Trophoblast cell (in vitro differentiated cells and primary cell): Measurements from ENCODE around the gene PALM2AKAP2.

Source experiments
- DNase-seq, 2 donors: peaks; one replicate each; pipeline ENCODE4 v3.0.0-alpha.2; 2016
- H2AFZ ChIP-seq: 2 replicates; pipeline ENCODE4 v1.6.1; 2013; ENCODE audit warnings: low read length, moderate library complexity, mild to moderate bottlenecking; ENCODE audit not compliant: insufficient read depth, poor library complexity
- H2AK5ac ChIP-seq: 2 replicates; pipeline ENCODE4 v1.6.1; 2013; ENCODE audit warnings: mild to moderate bottlenecking, low read length
- H2BK120ac ChIP-seq: 2 replicates; pipeline ENCODE4 v1.6.1; 2013; ENCODE audit warnings: low read length, mild to moderate bottlenecking, moderate library complexity; ENCODE audit not compliant: insufficient read depth, poor library complexity
- H2BK12ac ChIP-seq: 2 replicates; pipeline ENCODE4 v1.6.1; 2013; ENCODE audit warnings: mild to moderate bottlenecking, low read length, moderate library complexity
- H2BK5ac ChIP-seq: 2 replicates; pipeline ENCODE4 v1.6.1; 2013; ENCODE audit warnings: low read length, low read depth, moderate library complexity, mild to moderate bottlenecking; ENCODE audit not compliant: poor library complexity
- H3K14ac ChIP-seq: 2 replicates; pipeline ENCODE4 v1.6.1; 2013; ENCODE audit warnings: mild to moderate bottlenecking, low read length
- H3K18ac ChIP-seq: 2 replicates; pipeline ENCODE4 v1.6.1; 2013; ENCODE audit warnings: mild to moderate bottlenecking, low read length
- H3K23ac ChIP-seq: 2 replicates; pipeline ENCODE4 v1.6.1; 2013; ENCODE audit warnings: low read length
- H3K27ac ChIP-seq: 2 replicates; pipeline ENCODE4 v1.5.1; 2013; ENCODE audit warnings: low read depth, mild to moderate bottlenecking, inconsistent platforms, low read length, moderate library complexity
- H3K27me3 ChIP-seq: 2 replicates; pipeline ENCODE4 v1.6.1; 2013; ENCODE audit warnings: inconsistent platforms, mild to moderate bottlenecking, low read length, moderate library complexity; ENCODE audit not compliant: insufficient read depth
- H3K36me3 ChIP-seq, 2 experiments: 1 replicate in 1 of 2; 2 replicates in 1 of 2; pipeline ENCODE4 v1.6.1; 2013; ENCODE audit warnings: low read length in 2 of 2, mild to moderate bottlenecking in 2 of 2, moderate library complexity in 1 of 2; ENCODE audit not compliant: insufficient read depth in 2 of 2, control insufficient read depth in 1 of 2
- H3K4ac ChIP-seq: 2 replicates; pipeline ENCODE4 v1.6.1; 2013; ENCODE audit warnings: low read depth, mild to moderate bottlenecking, low read length, moderate library complexity
- H3K4me1 ChIP-seq, 2 experiments: 1 replicate in 1 of 2; 2 replicates in 1 of 2; pipeline ENCODE4 v1.6.1; 2013; ENCODE audit warnings: low read length in 2 of 2, mild to moderate bottlenecking in 2 of 2, moderate library complexity in 1 of 2; ENCODE audit not compliant: insufficient read depth in 2 of 2, control insufficient read depth in 1 of 2
- H3K4me2 ChIP-seq: 2 replicates; pipeline ENCODE4 v1.6.1; 2013; ENCODE audit warnings: inconsistent platforms, mild to moderate bottlenecking, low read length, moderate library complexity
- H3K4me3 ChIP-seq: 2 replicates; pipeline ENCODE4 v1.5.1; 2013; ENCODE audit warnings: mild to moderate bottlenecking, low read depth, low read length, inconsistent platforms
- H3K79me1 ChIP-seq: one replicate; pipeline ENCODE4 v1.6.1; 2013; ENCODE audit warnings: low read length
- H3K79me2 ChIP-seq: 2 replicates; pipeline ENCODE4 v1.6.1; 2013; ENCODE audit warnings: low read length, mild to moderate bottlenecking; ENCODE audit not compliant: control insufficient read depth, insufficient read depth, poor library complexity
- H3K9ac ChIP-seq: 2 replicates; pipeline ENCODE4 v1.6.1; 2013; ENCODE audit warnings: mild to moderate bottlenecking, low read length
- H3K9me3 ChIP-seq: 2 replicates; pipeline ENCODE4 v1.6.1; 2013; ENCODE audit warnings: low read depth, mild to moderate bottlenecking, control low read depth, inconsistent platforms, low read length; ENCODE audit not compliant: insufficient read depth
- H4K12ac ChIP-seq: 2 replicates; pipeline ENCODE4 v1.6.1; 2013; ENCODE audit warnings: low read depth, mild to moderate bottlenecking, low read length, moderate library complexity
- H4K8ac ChIP-seq: 2 replicates; pipeline ENCODE4 v1.6.1; 2013; ENCODE audit warnings: low read depth, mild to moderate bottlenecking, low read length, moderate library complexity
- H4K91ac ChIP-seq: one replicate; pipeline ENCODE4 v1.6.1; 2013; ENCODE audit warnings: low read depth, mild to moderate bottlenecking, low read length, moderate library complexity
- WGBS: extraction: QIAGEN DNeasy Blood & Tissue Kit; methylation state at CpG from one replicate; pipeline ENCODE4 v1.1.7; 2013; ENCODE audit warnings: missing lambda C conversion rate; ENCODE audit not compliant: insufficient read length, insufficient coverage; ENCODE audit errors: extremely low coverage; 5-methylcytosine and 5-hydroxymethylcytosine counted together

Gene PALM2AKAP2

GRCh38 chr9:109795613-109796012, 15.6 kb downstream of the PALM2AKAP2 start:
- H3K4ac ChIP-seq, result peak overlapping the region; percentile 51
- H2BK5ac ChIP-seq, result peak overlapping the region; percentile 73
- peak overlapping the region; percentile 51 for H2AK5ac ChIP-seq
- WGBS, result no CpG with 5 or more reads among the region's 3 CpGs
- peak overlapping the region; percentile 73 for H2BK120ac ChIP-seq
- H4K91ac ChIP-seq, result peak overlapping the region; percentile 66
- H3K9me3 ChIP-seq, result peaks cover 3% of the 10 kb centered on the region
- peaks cover 19% of the 10 kb centered on the region for H3K79me1 ChIP-seq
- no peak overlapping the region for H3K23ac ChIP-seq
- peak overlapping the region; percentile 51 for H3K18ac ChIP-seq
- no peak overlapping the region for H3K4me2 ChIP-seq
- no peaks in the 10 kb centered on the region for H3K36me3 ChIP-seq
- peak overlapping the region; percentile 87 for H2BK12ac ChIP-seq
- peaks cover 19 to 29% of the 10 kb centered on the region in 2 experiments for H3K4me1 ChIP-seq
- no peak overlapping the region for H2AFZ ChIP-seq
- no peak overlapping the region for H4K8ac ChIP-seq
- H4K12ac ChIP-seq, result no peak overlapping the region
- DNase-seq, result no peak
- H3K9ac ChIP-seq, result no peak overlapping the region
- H3K14ac ChIP-seq, result peak overlapping the region; percentile 56
- no peak overlapping the region for H3K4me3 ChIP-seq
- H3K79me2 ChIP-seq, result peaks cover 3% of the 10 kb centered on the region
- no peak overlapping the region for H3K27ac ChIP-seq
- no peaks in the 10 kb centered on the region for H3K27me3 ChIP-seq

- no peak overlapping the region for H2BK120ac ChIP-seq
- H2BK12ac ChIP-seq, result no peak overlapping the region
- no peaks in the 10 kb centered on the region for H3K27me3 ChIP-seq
- H3K4me1 ChIP-seq, result peaks cover 19 to 27% of the 10 kb centered on the region in 2 experiments
- H3K9me3 ChIP-seq, result peaks cover 3% of the 10 kb centered on the region
- no peak overlapping the region for H2AFZ ChIP-seq
- no peak overlapping the region for H2AK5ac ChIP-seq
- no peak overlapping the region for H3K9ac ChIP-seq
- H3K4me3 ChIP-seq, result no peak overlapping the region
- H4K12ac ChIP-seq, result no peak overlapping the region
- no peak for DNase-seq
- H3K79me2 ChIP-seq, result peaks cover 3% of the 10 kb centered on the region
- H3K18ac ChIP-seq, result no peak overlapping the region
- H3K36me3 ChIP-seq, result no peaks in the 10 kb centered on the region
- no CpG with 5 or more reads among the region's 1 CpG for WGBS
- no peak overlapping the region for H3K27ac ChIP-seq
- no peak overlapping the region for H3K4ac ChIP-seq
- no peak overlapping the region for H4K8ac ChIP-seq
- no peak overlapping the region for H3K4me2 ChIP-seq
- no peak overlapping the region for H2BK5ac ChIP-seq
- H3K23ac ChIP-seq, result no peak overlapping the region
- H3K14ac ChIP-seq, result no peak overlapping the region
- H4K91ac ChIP-seq, result no peak overlapping the region
- peaks cover 19% of the 10 kb centered on the region for H3K79me1 ChIP-seq
These were observed 16.1 kb downstream of the PALM2AKAP2 start for GRCh38 chr9:109796078-109796477.

- Histone ChIP-seq H3K79me2 (peaks cover 3% of the 10 kb centered on the region), H4K8ac (no peak overlapping the region), H3K27ac (no peak overlapping the region), H3K18ac (no peak overlapping the region), H3K36me3 (no peaks in the 10 kb centered on the region), H2BK5ac (no peak overlapping the region), H3K23ac (no peak overlapping the region), H3K9ac (no peak overlapping the region), H4K12ac (no peak overlapping the region), H3K4me2 (no peak overlapping the region), H3K4me3 (no peak overlapping the region), H3K9me3 (no peaks in the 10 kb centered on the region), H2AK5ac (no peak overlapping the region), H3K14ac (no peak overlapping the region), H3K27me3 (no peaks in the 10 kb centered on the region), H2AFZ (no peak overlapping the region), H3K4me1 (peaks cover 19 to 23% of the 10 kb centered on the region in 2 experiments), H2BK120ac (no peak overlapping the region), H3K79me1 (peaks cover 19% of the 10 kb centered on the region), H3K4ac (no peak overlapping the region), H2BK12ac (no peak overlapping the region), H4K91ac (no peak overlapping the region)
- no CpG with 5 or more reads among the region's 3 CpGs for WGBS
- DNase-seq, result no peak
These were observed 17.0 kb downstream of the PALM2AKAP2 start for GRCh38 chr9:109797006-109797405.

- Histone ChIP-seq H2BK5ac (no peak overlapping the region), H3K23ac (peak overlapping the region; percentile 30), H2BK12ac (no peak overlapping the region), H3K9ac (no peak overlapping the region), H3K4me1 (peaks cover 15 to 20% of the 10 kb centered on the region in 2 experiments), H3K4me3 (no peak overlapping the region), H3K9me3 (no peaks in the 10 kb centered on the region), H3K4ac (no peak overlapping the region), H4K91ac (no peak overlapping the region), H3K4me2 (no peak overlapping the region), H3K79me1 (peaks cover 15% of the 10 kb centered on the region), H2AK5ac (no peak overlapping the region), H3K27me3 (no peaks in the 10 kb centered on the region), H3K27ac (no peak overlapping the region), H4K8ac (no peak overlapping the region), H3K18ac (no peak overlapping the region), H2AFZ (no peak overlapping the region), H4K12ac (no peak overlapping the region), H3K14ac (no peak overlapping the region), H3K36me3 (no peaks in the 10 kb centered on the region), H2BK120ac (no peak overlapping the region), H3K79me2 (peaks cover 3% of the 10 kb centered on the region)
- no peak for DNase-seq
- WGBS, result no CpG with 5 or more reads among the region's 5 CpGs
These were observed 17.5 kb downstream of the PALM2AKAP2 start for GRCh38 chr9:109797509-109797908.
